PFSK-1 (cell line): ENCODE measurements around the gene SCN8A. TPM values are rescaled to one million over a fixed set of nuclear protein-coding genes. Genes with fewer than 3 reads are reported as not detected.

Source experiments
- FOXP2 ChIP-seq: optimal IDR thresholded peaks from 2 replicates; pipeline ENCODE3; 2011; ENCODE audit warnings: borderline replicate concordance, control low read depth, inconsistent platforms; ENCODE audit not compliant: insufficient read depth; ENCODE audit errors: extremely low read length, extremely low read depth
- POLR2AphosphoS5 ChIP-seq: IDR thresholded peaks from 2 replicates; pipeline ENCODE4 v1.6.1; 2012; ENCODE audit warnings: low read depth, mild to moderate bottlenecking, control low read depth, low read length, moderate library complexity
- REST ChIP-seq, 2 experiments: IDR thresholded peaks; 2 replicates each; pipeline versions ENCODE4 v1.6.1 to v1.8.0; 2011 to 2012; ENCODE audit warnings: low read depth in 2 of 2, low read length in 2 of 2, control low read depth in 1 of 2, inconsistent platforms in 1 of 2, mild to moderate bottlenecking in 1 of 2, moderate library complexity in 1 of 2; ENCODE audit not compliant: insufficient read depth in 1 of 2
- SIN3A ChIP-seq: IDR thresholded peaks from 2 replicates; pipeline ENCODE4 v1.6.1; 2012; ENCODE audit warnings: mild to moderate bottlenecking, low read length, moderate library complexity, borderline replicate concordance; ENCODE audit not compliant: insufficient read depth
- TAF1 ChIP-seq: IDR thresholded peaks from 2 replicates; pipeline ENCODE4 v1.6.1; 2012; ENCODE audit warnings: low read length, control low read depth, borderline replicate concordance; ENCODE audit not compliant: insufficient read depth
- polyA plus RNA-seq: library from polyadenylated mRNA; unstranded; fragments of >200 nt; gene quantifications from one replicate; pipeline ENCODE4 v1.2.1, GENCODE V29; 2012; ENCODE audit warnings: low read depth, missing spikeins; ENCODE audit not compliant: insufficient read length

The SCN8A gene
- 0.84 TPM for polyA plus RNA-seq

- no peak for TF ChIP-seq SIN3A
- TF ChIP-seq REST (IDR thresholded peaks at IDR 0.05; ENCODE audit: insufficient read depth in 1 of 2, low read depth in 2 of 2, low read length in 2 of 2): peak in 1 of 2 experiments; percentile 58; a peak in 3 of 4 replicates
Observed at GRCh38 chr12:51591016-51591901, at the start of gene SCN8A. SCN8A (plus strand) TSS chr12:51591233; CDS start chr12:51662818, 71,585 bp downstream.

- TF ChIP-seq TAF1: no peak
- TF ChIP-seq FOXP2: no peak
- no peak for TF ChIP-seq SIN3A
- no peak for TF ChIP-seq REST (IDR thresholded peaks at IDR 0.05; ENCODE audit: insufficient read depth in 1 of 2, low read depth in 2 of 2, low read length in 2 of 2)
- TF ChIP-seq POLR2AphosphoS5: no peak
Observed at GRCh38 chr12:51546097-51546496, 44.9 kb upstream of the SCN8A start.

- no peak for TF ChIP-seq SIN3A
- TF ChIP-seq POLR2AphosphoS5: no peak
- no peak for TF ChIP-seq FOXP2
- TF ChIP-seq TAF1: no peak
- TF ChIP-seq REST (IDR thresholded peaks at IDR 0.05; ENCODE audit: insufficient read depth in 1 of 2, low read depth in 2 of 2, low read length in 2 of 2): no peak
Observed at GRCh38 chr12:51547606-51548005, 43.4 kb upstream of the SCN8A start.

GRCh38 chr12:51548241-51548640, 42.8 kb upstream of the SCN8A start:
- TF ChIP-seq REST (IDR thresholded peaks at IDR 0.05; ENCODE audit: insufficient read depth in 1 of 2, low read depth in 2 of 2, low read length in 2 of 2): no peak
- no peak for TF ChIP-seq SIN3A
- no peak for TF ChIP-seq TAF1
- no peak for TF ChIP-seq FOXP2
- no peak for TF ChIP-seq POLR2AphosphoS5
